GM19467 (cell line): ENCODE results near the gene IL1F10.
"Not testable (repeated sequence)": the region's sequence is repeated elsewhere in the genome, so short reads cannot be mapped to it uniquely, and the experiment has no call there.

Source experiments
- ATAC-seq: cut with Tn5 transposase; IDR thresholded peaks from one replicate; pipeline ENCODE4 v1.9.1; 2021; ENCODE audit warnings: mild to moderate bottlenecking, moderate library complexity; ENCODE audit not compliant: unreplicated experiment

IL1F10 gene

DNA sequence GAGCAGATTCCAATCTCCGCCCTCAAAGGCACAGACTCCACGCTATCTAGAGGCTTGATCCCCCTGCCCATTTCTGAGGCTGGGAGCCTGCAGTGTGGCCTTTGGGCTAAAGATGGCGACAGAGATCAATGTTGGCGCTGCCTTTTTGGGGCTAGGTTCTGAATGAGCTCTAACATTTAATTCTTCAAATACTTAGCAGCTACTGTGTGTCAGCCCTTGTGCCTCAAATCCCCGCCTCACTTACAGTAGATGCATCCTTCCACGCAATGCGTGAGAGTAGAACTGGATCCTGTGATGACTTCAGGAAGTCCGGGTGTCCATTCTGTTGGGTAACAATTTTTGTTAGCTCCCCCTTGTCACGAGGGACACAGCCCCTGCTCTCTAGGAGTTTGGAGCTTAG lies 12.4 kb downstream of the IL1F10 start:
- no peak for ATAC-seq

DNA sequence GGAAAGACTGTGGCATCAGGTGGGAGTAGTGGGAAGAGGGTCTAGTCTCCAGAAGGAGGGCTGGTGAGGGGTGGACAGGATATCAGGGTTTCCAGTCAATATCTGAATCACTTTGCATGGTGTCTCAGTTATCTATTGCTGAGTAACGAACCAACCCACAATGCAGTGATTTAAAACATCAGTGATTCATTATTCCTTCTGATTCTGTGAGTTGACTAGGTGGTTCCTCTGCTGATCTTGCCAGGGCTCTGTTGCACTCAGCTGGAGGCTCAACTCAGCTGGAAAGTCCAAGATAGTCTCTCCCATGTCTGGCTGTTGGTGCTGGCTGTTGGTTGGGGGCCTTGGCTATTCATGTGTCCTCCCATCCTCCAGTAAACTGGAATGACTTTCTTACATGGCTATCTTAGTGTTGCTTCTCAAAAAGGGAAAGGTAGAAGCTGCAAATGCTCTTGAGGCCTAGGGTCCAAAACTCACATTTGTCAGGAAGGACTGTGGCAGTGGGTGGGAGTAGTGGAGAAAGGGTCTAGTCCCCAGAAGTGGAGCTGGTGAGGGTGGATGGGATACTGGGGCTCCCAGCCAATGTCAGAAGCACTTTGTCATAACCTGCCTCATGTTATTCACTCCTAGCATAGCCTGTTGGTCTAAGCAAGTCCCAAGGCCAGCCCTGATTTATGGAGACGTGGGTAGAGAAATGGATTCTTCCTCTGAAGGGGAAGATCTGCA lies 13.9 kb downstream of the IL1F10 start:
- ATAC-seq = no peak

DNA sequence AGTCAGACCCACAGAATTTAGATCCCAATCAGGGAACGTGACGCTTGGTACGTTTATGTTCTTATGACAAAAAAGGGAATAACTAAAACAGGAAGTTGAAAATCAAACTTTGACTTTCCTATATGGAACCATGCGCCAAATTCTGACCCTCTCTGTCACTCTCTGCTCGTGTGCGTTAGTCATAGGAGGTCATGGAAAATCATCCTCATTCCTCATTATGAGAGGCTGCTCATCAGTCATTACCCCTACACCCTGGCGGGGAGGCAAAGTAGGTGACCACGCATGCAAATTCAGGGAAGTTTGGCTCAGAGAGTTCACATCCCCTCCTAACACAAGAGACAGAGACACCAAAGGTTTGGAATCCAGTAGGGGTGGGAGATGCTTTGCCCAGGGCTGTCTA lies 15.5 kb downstream of the IL1F10 start:
- ATAC-seq = no peak

DNA sequence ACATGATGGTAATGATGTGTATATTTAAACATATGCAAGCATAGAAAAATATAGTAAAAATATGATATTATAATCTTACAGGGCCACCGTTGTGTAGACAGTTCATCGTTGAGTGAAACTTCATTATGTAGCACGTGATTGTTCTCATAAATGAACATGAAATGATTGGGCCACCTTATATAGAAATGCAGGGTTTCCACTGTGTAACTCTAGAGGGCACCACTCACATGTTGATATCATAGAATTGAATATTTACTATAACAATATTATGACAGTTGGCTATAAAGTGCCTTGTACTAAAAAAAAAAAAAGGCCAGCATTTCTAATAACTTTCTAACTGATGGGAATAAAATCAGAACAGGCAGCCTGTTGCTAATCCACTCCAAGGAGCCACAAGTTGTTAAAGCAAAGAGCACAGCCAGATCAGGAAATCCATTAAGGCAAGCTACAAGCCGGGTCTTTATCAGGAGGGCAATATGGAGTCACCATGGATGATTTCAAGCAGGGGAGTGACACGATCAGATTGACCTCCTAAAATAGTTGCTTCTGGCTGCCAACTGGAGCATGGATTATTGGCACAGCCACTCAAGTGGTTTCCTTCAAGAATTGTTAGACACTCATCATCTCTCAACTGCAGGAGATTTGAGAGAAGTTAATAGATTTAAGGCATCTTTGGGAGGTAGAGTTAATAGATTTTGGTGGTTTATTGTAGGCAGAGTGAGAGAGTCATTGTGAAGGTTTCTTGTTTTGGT lies 16.7 kb downstream of the IL1F10 start:
- ATAC-seq = no peak

DNA sequence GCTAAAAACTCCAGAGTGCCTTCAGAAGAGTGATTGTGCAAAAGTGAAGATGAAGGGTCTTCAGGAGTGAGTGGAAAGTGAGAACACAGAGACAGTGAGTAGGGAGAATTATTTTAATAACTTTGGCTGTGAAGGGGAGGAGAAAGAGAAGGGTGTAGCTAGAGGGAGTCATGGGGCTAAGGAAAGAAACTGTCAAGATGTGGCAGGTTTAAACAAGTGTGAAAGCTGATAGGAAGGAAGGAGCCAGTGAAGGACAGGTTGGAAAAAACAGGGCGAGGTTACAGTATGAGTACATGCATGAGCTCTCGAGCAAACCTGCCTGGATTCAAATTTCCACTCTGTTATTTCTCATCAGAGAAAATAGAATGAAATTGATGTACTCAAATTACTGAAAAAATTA lies 17.8 kb downstream of the IL1F10 start:
- no peak for ATAC-seq

DNA sequence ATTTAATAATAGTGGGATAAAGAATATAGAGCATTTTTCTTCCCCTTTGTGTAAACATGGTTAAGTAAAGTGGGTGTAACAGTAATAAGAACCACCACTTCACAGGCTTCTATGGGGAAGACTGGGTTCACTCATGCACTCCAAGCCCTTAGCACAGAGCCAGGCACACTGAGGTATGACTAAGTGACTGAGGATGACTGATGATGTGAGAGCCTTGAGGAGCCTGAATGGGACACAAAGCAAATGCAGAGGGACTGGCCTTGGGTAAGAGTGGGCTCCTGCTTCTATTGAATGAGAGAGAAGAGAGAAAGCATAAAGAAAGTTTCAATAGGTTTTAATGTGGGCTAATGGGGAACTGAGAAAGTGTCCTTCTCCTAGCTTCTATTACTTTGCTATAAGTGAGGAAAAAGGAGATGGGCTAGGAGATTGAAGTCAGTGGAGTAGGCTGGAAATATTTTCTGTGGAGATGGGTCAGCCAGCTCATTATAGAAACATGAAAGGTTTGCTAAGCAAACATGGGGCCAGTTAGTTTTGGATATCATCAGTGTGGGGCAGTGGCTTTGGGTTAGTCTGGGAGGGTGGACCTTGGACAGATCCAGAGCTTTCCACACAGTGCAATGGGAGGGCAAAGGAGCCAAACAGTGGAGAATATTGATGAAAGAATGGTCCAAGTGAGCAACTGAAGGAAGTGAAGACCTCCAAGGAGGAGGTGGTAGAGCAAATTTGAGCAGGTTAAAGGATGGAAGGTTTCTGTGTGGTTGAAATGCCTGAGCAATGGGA lies 20.6 kb downstream of the IL1F10 start:
- no peak for ATAC-seq

DNA sequence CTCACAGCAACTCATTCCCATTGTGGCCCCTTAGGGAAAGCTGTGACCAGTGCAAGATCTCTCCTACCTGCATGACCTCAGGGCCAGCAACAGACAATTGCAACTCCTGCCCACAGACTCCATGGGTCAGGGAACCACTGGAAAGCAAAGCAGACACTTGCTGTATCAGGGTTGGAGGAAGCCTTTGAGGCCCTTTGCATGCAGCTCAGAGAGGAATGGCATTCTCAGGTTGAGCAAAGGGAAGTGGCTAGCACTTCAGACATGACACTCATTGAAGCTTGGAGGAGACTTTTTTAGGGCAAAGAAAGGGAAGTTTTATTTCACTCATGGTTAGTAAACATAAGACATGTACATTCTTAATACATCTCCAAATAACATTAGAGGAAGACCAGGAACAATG lies 22.1 kb downstream of the IL1F10 start:
- no peak for ATAC-seq

DNA sequence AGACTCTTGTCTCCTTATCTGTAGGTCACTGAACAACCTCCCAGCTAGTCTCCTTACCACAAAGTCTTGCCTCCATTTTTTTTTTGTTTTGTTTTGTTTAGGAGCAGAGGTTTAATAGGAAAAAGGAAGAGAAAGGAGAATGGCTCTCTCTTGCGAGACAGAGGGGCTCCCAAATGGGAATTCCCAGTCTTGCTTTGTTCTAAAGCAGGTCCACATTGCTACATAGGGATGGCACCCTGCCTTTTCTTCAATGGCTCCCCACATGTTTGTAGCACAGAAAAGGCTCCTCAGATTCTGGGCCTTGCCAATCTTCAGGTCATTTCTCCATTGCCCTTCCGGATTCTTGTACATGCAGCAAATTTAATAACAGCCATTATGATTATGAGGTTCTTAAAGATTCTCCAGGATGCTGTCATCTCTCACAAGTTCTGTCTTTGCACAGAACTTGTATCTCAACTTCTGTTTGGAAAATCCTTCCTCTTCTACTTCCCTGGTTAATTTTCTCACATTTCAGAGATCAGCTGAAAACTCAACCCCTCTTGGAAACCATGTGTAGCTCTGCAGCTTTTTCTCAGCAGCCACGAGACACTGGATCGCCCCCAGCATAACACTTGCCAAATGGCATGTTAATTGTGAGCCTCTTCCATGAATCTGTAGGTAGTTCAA lies 23.6 kb downstream of the IL1F10 start:
- ATAC-seq = no peak

DNA sequence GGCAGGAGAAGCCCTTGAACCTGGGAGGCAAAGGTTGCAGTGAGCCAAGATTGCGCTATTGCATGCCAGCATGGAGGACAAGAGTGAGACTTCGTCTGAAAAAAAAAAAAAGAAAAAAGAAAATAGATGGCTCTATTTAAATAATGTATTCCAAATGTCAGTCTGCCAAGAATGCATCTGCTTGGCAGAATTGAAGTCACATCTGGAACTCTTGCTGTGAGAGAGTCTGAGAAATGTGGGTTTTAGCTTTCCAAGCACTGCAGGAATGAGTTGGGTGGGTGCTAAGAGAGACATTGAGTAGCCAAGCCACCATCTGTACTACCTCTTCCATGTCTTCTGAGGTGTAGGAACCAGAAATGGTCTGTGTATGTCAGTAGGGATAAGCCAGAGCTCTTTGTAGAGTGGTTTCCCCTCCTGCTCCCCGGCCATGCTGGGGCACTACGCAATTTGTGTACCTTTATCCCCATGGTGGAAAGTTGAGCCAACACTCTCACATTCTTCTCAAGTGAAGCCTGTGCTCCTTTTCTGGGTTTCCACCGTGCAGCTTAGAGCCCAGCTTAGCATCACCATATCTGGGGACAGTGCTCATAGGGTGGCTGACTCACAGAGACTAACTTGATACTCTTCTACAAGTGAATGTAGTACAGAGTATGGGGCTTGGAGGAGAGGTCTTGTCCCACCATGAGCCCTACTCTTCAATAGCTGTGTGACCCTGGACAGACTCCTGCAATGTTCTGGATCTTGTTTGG lies 25.3 kb downstream of the IL1F10 start:
- ATAC-seq = no peak

DNA sequence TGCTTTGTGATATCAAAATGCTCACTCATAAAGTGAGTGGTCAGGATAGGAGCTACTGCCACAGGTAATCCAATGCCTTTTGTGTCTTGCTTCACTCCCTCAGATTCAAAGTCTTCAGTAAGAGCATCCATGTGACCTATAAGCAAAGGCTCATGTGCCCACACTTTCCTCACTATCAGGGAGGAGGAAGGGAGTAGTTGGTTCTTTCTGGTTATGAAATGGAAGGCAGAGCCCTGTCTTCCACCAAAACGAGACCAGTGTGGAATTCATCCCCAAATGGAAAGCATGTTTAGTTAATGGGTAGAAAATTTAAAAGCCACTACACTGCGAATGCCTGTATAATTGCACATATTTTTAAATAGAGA lies 25.8 kb downstream of the IL1F10 start:
- no peak for ATAC-seq

DNA sequence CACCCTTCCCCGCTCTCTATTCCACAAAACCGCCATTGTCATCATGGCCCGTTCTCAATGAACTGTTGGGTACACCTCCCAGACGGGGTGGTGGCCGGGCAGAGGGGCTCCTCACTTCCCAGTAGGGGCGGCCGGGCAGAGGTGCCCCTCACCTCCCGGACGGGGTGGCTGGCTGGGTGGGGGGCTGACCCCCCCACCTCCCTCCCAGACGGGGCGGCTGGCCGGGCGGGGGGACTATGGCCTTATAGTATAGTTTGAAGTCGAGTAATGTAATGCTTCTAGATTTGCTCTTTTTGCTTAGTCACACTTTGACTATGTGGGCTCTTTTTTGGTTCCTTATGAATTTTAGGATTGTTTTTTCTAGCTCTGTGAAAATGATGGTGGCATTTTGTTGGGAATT lies 28.5 kb downstream of the IL1F10 start:
- ATAC-seq = not testable (repeated sequence)

DNA sequence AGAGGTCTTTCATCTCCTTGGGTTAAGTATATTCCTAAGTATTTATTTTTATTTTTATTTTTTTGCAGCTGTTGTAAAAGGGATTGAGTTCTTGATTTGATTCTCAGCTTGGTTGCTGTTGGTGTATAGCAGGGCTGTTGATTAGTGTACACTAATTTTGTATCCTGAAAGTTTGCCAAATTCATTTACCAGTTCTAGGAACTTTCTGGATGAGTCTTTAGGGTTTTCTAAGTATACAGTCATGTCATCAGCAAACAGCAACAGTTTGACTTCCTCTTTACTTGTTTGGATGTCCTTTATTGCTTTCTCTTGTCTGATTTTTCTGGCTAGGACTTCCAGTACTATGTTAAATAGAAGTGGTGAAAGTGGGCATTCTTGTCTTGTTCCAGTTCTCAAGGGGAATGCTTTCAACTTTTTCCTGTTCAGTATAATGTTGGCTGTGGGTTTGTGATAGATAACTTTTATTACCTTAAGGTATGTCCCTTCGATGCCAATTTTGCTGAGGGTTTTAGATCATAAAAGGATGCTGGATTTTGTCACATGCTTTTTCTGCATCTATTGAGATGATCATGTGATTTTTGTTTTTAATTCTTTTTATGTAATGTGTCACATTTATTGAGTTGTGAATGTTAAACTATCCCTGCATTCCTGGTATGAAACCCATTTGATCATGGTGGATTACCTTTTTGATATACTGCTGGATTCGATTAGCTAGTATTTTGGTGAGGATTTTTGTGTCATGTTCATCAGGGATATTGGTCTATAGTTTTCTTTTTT lies 29.3 kb downstream of the IL1F10 start:
- not testable (repeated sequence) for ATAC-seq

DNA sequence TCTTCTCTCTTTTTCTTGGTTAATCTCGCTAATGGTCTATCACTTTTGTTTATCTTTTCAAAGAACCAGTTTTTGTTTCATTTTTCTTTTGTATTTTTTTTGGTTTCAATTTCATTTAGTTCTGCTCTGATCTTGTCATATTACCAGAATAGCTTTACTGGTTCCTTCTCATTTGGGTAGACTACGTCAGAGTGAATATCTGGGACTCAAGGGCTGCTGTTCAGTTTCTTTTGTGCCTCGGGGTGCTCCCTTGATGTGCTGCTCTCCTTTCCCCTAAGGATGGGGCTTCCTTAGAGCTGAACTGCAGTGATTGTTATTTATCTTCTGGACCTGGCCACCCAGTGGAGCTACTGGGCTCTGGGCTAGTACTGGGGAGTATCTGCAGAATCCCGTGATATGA lies 30.3 kb downstream of the IL1F10 start:
- ATAC-seq = no peak

DNA sequence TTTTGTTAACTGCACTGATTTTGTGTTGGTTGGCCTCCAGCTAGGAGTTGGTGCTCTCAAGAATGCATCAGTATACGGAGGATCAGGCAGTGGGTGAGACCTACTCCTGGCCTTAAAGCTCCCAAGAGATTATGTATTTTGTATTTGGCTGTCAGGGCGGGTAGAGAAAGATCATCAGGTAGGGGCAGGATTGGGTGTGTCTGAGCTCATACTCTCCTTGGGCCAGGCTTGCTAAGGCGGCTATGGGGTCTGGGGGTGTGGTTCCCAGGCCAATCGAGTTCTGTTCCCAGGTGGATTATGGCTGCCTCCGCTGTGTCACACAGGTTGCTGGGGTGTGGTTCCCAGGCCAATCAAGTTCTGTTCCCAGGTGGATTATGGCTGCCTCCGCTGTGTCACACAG lies 30.8 kb downstream of the IL1F10 start:
- no peak for ATAC-seq

DNA sequence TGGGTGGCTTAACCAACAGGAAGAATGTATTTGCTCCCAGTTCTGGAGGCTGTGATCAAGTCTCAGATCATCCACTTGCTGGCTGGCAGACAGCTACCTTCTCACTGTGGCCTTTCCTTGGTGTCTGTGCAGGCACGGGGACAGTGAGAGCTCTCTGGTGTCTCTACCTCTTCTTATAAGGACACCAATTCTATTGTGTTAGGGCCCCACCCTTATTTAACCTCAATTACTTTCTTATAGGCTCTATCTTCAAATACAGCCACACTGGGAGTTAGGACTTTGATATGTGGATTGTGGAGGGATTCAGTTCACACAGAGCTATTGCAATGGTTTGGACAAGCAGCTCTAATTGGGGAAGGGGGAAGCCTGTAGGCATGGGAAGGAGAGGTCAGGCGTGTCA lies 34.4 kb downstream of the IL1F10 start:
- no peak for ATAC-seq

DNA sequence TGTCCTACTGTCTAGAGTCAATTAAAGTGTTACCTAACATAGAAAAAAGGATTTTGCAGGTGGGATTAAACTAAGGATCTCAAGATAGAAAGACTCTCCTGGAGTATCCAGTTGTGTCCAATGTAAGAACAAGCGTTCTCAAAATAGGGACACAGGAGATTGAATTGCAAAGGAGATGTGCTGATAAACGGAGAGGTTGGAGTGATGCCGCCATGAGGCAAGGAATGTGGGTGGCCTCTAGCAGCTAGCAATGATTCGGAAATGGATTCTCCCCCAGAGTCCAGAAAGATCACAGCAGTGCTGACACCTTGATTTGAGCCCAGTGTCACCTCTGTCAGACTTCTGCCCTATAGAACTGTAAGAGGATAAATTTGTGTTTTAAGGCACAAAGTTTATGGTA lies 35.5 kb downstream of the IL1F10 start:
- ATAC-seq = no peak

DNA sequence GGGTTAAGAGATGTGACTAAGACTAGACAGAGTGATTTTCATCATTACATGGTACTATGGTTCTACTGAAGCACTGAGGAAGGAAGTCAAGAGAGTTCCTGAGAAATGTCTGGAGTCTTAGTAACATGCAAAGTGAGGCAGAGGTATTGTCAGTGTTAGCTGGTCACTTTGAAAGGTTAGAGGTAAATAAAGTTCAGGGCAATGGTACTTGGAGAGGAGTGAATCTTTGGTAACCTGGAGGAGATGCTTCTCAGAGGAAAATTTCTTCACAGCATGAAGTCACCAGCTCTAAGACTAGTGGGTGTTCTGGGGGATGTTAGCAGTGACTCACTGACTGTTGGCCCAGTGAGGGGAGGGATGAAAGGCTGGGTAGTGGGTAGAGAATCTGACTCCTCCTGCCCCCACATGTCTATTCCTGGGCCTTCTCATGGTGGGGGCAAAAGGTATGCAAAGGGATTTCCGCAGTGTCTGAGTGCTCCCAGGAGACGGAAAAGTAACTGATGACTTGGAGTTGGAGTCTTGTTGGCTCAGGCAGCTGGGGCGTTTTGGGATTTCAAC lies 36.4 kb downstream of the IL1F10 start:
- ATAC-seq = no peak

DNA sequence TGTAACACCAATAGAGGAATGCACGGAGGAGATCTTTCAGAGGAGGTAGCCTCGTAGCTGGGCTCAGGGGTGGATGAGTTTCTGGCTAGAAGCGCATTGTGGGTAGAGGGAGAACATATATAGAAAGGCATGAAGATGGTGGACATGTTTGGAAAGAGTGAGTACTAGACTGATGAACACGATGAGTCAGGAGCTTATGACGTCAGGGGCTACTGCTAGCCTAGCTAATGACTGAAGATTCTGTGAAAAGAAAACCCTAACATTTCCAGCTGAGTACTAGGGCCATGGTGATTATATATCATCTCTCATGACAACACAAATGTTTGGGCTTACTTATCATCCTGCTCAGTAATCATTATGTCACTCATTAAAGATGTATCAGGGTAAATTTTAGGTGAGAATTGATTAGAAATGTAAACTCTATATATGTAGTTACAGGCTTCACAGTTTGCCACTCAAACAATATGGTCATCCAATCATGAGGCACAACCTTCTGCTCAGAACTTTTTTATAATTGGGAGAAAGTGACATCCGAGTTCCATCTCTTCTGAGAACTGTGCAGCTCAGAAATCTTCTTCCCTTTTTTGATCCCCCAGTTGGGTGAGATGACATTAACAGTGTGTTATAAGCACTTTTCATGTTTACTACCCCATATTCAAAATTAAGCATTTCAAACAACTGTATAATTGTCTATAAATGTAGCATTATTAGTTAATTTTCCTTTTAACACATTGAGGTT lies 37.4 kb downstream of the IL1F10 start:
- ATAC-seq = no peak

DNA sequence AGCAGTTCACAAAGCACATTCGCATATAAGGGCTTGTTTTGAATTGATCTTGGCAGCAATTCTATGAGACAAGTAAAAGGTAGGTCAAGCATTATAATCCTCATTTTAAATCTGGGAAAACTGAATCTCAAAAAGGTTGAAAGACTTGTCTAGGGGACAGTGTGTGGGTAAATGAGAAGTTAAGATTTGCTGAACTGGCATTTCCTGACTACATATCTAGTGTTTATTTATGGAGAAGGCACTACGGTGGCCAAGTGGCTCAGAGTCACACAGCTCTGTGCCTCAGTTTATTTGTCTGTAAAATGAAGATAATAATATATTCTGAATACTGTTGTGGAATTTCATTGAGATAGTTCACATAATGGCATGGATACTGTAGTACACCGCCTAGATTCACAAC lies 43.4 kb downstream of the IL1F10 start:
- ATAC-seq = no peak
